Esophagus muscularis mucosa (tissue), 4 donors: ENCODE data around the gene ZNF594. TPM values are rescaled to one million over a fixed set of nuclear protein-coding genes. Genes with fewer than 3 reads are reported as not detected.
"Not testable (repeated sequence)": the region's sequence is repeated elsewhere in the genome, so short reads cannot be mapped to it uniquely, and the experiment has no call there.

Experiments used
- DNase-seq: peaks from one replicate; pipeline ENCODE4 v3.0.0-alpha.2; 2017; ENCODE audit errors: extremely low spot score
- H3K27ac ChIP-seq, 4 donors: fragments of 200-600 bp; sonication (generic); replicated peaks in 1 of 4; 1 replicate in 3 of 4; 2 replicates in 1 of 4; pipeline ENCODE4 v1.5.1; 2016 to 2019; ENCODE audit warnings: mild to moderate bottlenecking in 1 of 4
- H3K27me3 ChIP-seq, 4 donors: fragments of 200-600 bp; sonication (generic); one replicate each; pipeline versions ENCODE4 v1.5.1 to v1.6.0; 2016 to 2019
- H3K36me3 ChIP-seq, 4 donors: fragments of 200-600 bp; sonication (generic); one replicate each; pipeline ENCODE4 v1.5.1; 2016 to 2019
- H3K4me1 ChIP-seq, 4 donors: fragments of 200-600 bp; sonication (generic); one replicate each; pipeline ENCODE4 v1.5.1; 2016 to 2019
- H3K4me3 ChIP-seq, 4 donors: fragments of 200-600 bp; sonication (generic); 1 replicate in 2 of 4; 2 replicates in 2 of 4; pipeline ENCODE4 v1.5.1; 2016 to 2019; ENCODE audit warnings: mild to moderate bottlenecking in 4 of 4, moderate library complexity in 1 of 4
- H3K9me3 ChIP-seq, 4 donors: fragments of 200-600 bp; sonication (generic); 1 replicate in 3 of 4; 2 replicates in 1 of 4; pipeline ENCODE4 v1.5.1; 2016 to 2019
- EP300 ChIP-seq: sonication (generic); formaldehyde crosslinking; IDR thresholded peaks from one replicate; pipeline ENCODE4 v1.6.1; 2017; ENCODE audit warnings: antibody characterized with exemption
- POLR2A ChIP-seq: fragments of 450-650 bp; IDR thresholded peaks from one replicate; pipeline ENCODE4 v1.6.1; 2017; ENCODE audit warnings: antibody characterized with exemption, moderate library complexity, mild to moderate bottlenecking, low read depth
- POLR2AphosphoS5 ChIP-seq, 2 donors: sonication (generic); formaldehyde crosslinking; IDR thresholded peaks; one replicate each; pipeline ENCODE4 v1.6.1; 2017; ENCODE audit warnings: antibody characterized with exemption in 2 of 2
- WGBS: methylation state at CpG from one replicate; pipeline ENCODE4 v1.1.5; 2018; 5-methylcytosine and 5-hydroxymethylcytosine counted together
- intact Hi-C: fragments of 100-400 bp; cut with DNase I; formaldehyde crosslinking; loops from one replicate; pipeline ENCODE4 v1.15.1; 2023
- total RNA-seq, 4 donors: library from RNA; depleted of rRNA; stranded (reverse); fragments of >200 nt; gene quantifications; one replicate each; pipeline versions ENCODE4 v1.1.0 to v1.2.1, GENCODE V29; 2016
- TF ChIP-seq, protein P1 (sequence below), 3 experiments: fragments of 200-600 bp in 2 of 3; fragments of 450-650 bp in 1 of 3; sonication (generic) in 2 of 3; IDR thresholded peaks; one replicate each; pipeline ENCODE4 v1.5.1; 2017 to 2019; ENCODE audit warnings: antibody characterized with exemption in 3 of 3, mild to moderate bottlenecking in 2 of 3, moderate library complexity in 1 of 3

ZNF594 gene
- total RNA-seq, 4 donors from 2014 or later = 7.5 to 13.3 (median 9.6) TPM

DNA sequence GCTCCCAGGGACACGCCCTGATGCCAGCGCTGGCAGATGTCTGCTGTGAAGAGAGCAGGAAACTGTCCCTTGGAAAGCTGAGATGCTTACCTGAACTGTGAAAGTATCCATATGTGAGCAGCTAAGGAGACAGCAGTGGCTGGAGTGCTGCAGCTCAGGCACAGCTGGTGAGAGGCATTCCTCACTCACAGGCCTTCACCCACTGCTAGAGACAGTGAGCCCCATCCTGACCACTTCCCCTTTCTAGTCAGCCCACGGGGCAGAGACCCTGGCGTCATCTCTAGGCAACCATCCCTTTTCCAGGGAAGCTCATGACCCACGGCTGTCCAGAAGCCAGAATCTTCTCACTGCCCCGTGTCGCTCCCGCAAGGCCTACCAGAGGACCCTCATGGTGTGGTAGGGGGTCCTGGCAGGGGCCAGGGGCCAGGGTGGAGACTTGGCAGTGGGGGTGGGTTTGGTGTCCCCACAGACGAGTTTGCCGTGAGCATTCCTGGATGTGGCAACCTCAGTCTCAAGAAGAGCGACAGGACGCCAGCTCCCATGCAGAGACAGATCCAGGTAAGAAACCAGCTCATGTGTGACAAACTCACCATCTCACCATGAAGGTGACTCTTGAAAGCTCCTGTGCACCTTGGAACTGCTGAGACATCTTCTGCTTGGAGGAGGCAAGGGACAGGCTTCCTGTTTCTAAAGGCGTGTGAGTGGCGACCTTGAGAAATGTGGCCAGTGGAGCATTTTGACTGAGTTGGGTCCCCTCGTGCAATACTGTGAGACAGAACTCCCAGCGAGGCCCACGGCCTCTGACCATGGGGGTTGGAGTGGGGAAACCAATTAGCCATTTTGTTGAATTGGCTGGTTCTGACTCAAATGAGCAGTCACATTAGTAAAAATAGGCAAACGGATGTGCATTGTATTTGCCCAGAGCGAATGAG lies 43.2 kb upstream of the ZNF594 start, which contains the start of gene SCIMP:
Gene SCIMP (minus strand): TSS at position 216 of the 932 bp plus-strand sequence. CDS start 105 bp downstream, at position 111.
- DNase-seq = no peak
- 93% methylated on average over 7 of the region's 19 CpGs for WGBS
- no peaks in the 10 kb centered on the region for H3K4me1 ChIP-seq
- intact Hi-C loops = no loop called here
- no peaks in the 10 kb centered on the region for H3K9me3 ChIP-seq
- H3K27me3 ChIP-seq = no peaks in the 10 kb centered on the region
- TF ChIP-seq POLR2AphosphoS5 (IDR thresholded peaks at IDR 0.05) = peak in 1 of 2 donors; percentile 5
- no peak for TF ChIP-seq EP300
- TF ChIP-seq, protein P1, sequence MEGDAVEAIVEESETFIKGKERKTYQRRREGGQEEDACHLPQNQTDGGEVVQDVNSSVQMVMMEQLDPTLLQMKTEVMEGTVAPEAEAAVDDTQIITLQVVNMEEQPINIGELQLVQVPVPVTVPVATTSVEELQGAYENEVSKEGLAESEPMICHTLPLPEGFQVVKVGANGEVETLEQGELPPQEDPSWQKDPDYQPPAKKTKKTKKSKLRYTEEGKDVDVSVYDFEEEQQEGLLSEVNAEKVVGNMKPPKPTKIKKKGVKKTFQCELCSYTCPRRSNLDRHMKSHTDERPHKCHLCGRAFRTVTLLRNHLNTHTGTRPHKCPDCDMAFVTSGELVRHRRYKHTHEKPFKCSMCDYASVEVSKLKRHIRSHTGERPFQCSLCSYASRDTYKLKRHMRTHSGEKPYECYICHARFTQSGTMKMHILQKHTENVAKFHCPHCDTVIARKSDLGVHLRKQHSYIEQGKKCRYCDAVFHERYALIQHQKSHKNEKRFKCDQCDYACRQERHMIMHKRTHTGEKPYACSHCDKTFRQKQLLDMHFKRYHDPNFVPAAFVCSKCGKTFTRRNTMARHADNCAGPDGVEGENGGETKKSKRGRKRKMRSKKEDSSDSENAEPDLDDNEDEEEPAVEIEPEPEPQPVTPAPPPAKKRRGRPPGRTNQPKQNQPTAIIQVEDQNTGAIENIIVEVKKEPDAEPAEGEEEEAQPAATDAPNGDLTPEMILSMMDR (IDR thresholded peaks at IDR 0.05) = no peak
- TF ChIP-seq POLR2A = no peak
- no peak within 1 kb of the TSS for H3K27ac ChIP-seq
- peaks cover 0 to 26% (median 5%) of the 10 kb centered on the region in 4 donors for H3K36me3 ChIP-seq
- H3K4me3 ChIP-seq = peak within 1 kb of the TSS in 1 of 4 donors; percentile 27

DNA sequence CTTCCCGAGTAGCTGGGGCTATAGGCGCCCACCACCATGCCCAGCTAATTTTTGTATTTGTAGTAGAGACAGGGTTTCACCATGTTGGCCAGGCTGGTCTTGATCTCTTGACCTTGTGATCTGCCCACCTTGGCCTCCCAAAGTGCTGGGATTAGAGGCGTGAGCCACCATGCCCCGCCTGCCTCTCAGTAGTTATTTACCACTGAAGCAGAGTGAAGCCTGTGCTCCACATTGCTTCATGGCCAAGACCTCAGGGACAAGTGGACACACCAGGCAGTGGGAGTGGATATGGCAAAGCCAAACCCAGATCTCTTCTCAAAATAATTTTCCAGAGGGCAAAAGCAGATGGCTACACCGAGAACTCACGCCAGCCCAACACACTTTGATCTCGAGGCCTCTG lies 41.8 kb upstream of the ZNF594 start:
- intact Hi-C loops, H3K9me3 ChIP-seq, H3K4me3 ChIP-seq, DNase-seq, H3K27me3 ChIP-seq, H3K27ac ChIP-seq, H3K4me1 ChIP-seq: not testable (repeated sequence)
- 93% methylated on average over 7 of the region's 7 CpGs for WGBS
- peaks cover 0 to 26% (median 5%) of the 10 kb centered on the region in 4 donors for H3K36me3 ChIP-seq

DNA sequence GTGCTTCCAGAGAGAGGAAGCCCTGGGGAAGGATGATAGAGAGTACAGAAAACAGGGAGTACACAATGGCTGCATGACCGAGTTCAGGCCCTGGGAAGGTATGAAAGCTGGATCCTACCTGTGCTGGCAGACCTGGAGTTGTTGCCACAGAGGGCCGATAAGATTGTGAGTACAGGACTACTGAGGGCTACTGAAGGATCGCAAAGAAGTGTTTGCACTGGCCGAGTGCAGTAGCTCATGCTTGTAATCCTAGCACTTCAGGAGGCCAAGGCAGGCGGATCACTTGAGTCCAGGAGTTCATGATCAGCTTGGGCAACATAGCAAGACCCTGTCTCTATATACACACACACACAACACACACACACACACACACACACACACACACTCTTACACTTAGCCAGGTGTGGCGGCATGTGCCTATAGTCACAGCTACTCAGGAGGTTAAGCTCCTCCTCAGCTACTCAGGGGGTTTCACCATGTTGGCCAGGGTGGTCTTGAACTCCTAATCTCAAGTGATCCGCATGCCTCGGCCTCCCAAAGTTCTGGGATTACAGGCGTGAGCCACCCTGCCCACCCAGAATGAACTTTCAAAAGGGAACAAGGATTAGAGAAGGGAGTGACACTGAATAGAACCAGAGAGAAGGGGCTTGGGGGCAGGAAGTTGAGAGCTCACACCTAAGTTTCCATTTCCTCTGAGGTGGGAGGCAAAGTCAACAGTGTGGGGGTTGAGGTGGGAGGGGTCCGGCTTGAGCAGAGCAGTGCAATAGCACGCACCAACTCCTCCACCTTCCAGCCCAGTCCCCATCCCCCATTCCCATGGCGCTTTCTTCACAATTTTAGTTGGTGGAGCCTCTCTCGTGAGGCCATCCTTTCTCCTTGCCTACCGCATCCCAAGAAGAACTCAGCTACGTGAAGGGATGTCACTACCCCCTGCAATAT lies 35.5 kb upstream of the ZNF594 start:
- peaks cover 3 to 50% (median 26%) of the 10 kb centered on the region in 4 donors for H3K36me3 ChIP-seq
- WGBS = 96% methylated on average over 14 of the region's 15 CpGs
- intact Hi-C loops = no loop called here

DNA sequence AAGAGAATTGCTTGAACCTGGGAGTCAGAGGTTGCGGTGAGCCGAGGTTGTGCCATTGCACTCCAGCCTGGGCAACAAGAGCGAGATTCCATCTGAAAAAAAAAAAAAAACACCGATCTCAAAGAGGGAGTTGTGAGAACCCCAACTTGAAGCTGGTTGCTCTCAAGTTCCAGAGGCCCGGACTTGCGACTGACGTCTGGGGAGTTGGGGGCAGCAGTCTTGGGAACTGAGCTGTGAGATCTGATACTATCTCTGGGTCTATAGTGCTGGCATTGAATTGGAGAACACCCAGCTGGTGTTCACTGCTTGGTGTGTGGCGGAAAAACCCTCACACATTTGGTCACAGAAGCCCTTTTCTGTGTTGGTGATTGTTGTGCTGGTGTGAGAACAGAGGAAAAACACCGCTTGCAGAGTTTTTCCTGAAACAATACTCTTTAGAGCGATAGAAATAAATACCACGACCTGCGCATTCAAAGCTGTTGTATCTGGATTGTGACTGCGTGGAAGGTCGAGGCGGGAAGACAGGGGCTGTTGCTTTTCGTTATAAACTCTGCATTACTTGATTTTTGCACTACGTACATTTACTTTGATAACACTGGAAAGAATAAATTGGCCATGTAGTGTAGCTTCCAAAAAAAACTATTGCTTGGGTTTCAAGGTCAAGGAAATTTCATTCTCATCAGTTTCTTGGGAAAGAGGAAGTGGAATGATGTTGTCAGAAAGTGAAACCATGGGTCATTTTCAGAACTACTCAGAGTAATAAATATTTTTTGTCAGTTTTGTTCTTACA lies 34.2 kb upstream of the ZNF594 start:
- H3K4me3 ChIP-seq = no peak overlapping the region
- no peaks in the 10 kb centered on the region for H3K9me3 ChIP-seq
- peaks cover 3 to 48% (median 28%) of the 10 kb centered on the region in 4 donors for H3K36me3 ChIP-seq
- TF ChIP-seq, protein P1 (IDR thresholded peaks at IDR 0.05) = no peak
- no peak for TF ChIP-seq POLR2A
- no peak for TF ChIP-seq POLR2AphosphoS5 (IDR thresholded peaks at IDR 0.05)
- TF ChIP-seq EP300 = no peak
- no peaks in the 10 kb centered on the region for H3K4me1 ChIP-seq
- 92% methylated on average over 17 of the region's 17 CpGs for WGBS
- no peak for DNase-seq
- H3K27me3 ChIP-seq = no peaks in the 10 kb centered on the region
- no peak overlapping the region for H3K27ac ChIP-seq
- intact Hi-C loops = no loop called here

More for the DNA sequence above, 35.5 kb upstream of the ZNF594 start:
- no peaks in the 10 kb centered on the region for H3K27me3 ChIP-seq
- H3K4me3 ChIP-seq = no peak overlapping the region
- H3K4me1 ChIP-seq = no peaks in the 10 kb centered on the region
- DNase-seq = no peak
- no peaks in the 10 kb centered on the region for H3K9me3 ChIP-seq
- H3K27ac ChIP-seq = no peak overlapping the region
- TF ChIP-seq, protein P1 (IDR thresholded peaks at IDR 0.05) = no peak
- TF ChIP-seq POLR2A (no peak), POLR2AphosphoS5 (IDR thresholded peaks at IDR 0.05) (no peak), EP300 (no peak)

DNA sequence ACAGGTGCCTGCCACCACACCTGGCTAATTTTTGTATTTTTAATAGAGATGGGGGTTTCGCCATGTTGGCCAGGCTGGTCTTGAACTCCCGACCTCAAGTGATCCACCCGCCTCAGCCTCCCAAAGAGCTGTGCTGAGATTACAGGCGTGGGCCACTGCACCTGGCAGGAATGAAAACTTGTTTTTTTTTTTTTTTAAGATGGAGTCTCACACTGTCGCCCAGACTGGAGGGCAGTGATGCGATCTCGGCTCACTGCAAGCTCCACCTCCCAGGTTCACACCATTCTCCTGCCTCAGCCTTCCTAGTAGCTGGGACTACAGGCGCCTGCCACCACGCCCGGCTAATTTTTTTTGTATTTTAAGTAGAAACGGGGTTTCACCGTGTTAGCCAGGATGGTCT lies 30.2 kb upstream of the ZNF594 start:
- WGBS = 95% methylated on average over 12 of the region's 12 CpGs
- intact Hi-C loops, H3K4me1 ChIP-seq, H3K9me3 ChIP-seq, H3K27me3 ChIP-seq, H3K27ac ChIP-seq, DNase-seq, H3K4me3 ChIP-seq: not testable (repeated sequence)
- H3K36me3 ChIP-seq = peaks cover 2 to 64% (median 29%) of the 10 kb centered on the region in 4 donors
